Measurements from ENCODE around the gene EEF2K. TPM values are rescaled to one million over a fixed set of nuclear protein-coding genes. Genes with fewer than 3 reads are reported as not detected.

EEF2K gene
- polyA plus RNA-seq, 2 of the 4 experiments (the other 2 are of a cell fraction) = 8.2 to 9.4 TPM

GRCh38 chr16:22321340-22322001 lies 115.4 kb downstream of the EEF2K start:
- Histone ChIP-seq H3K4me3 (no peak overlapping the region), H3K9me3 (no peaks in the 10 kb centered on the region), H3K27ac (peak overlapping the region in 1 of 2 experiments; percentile 50; a peak in 3 of 6 replicates), H3K4me2 (no peak overlapping the region), H3K4me1 (no peaks in the 10 kb centered on the region)
- ChIA-PET CTCF (interaction anchor here (0.6 to 9.8 kb wide), 29 partner anchors 8 to 1547 kb away, joined by 3 to 160 read pairs (median 4); partner anchors contain the start of genes DNAH3, EEF2K, LDAF1 and POLR3E), POLR2A (no interaction called here)
- TF ChIP-seq MYC (IDR thresholded peaks at IDR 0.05; ENCODE audit: borderline replicate concordance, low read length) (peak; percentile 72; the same call in 1 of the 2 replicates), CEBPB (IDR thresholded peaks at IDR 0.05) (peak in 1 of 2 experiments; percentile 33; a peak in 1 of 4 replicates), RAD21 (conservative IDR thresholded peaks at IDR 0.05 in 1 of 2, IDR thresholded peaks at IDR 0.05 in 1 of 2) (peak; percentile 94 to 97), MAFK (IDR thresholded peaks at IDR 0.05; ENCODE audit: partially characterized antibody) (no peak), POLR2AphosphoS2 (conservative IDR thresholded peaks at IDR 0.05; ENCODE audit: low read length) (no peak), SMC3 (IDR thresholded peaks at IDR 0.05) (peak; percentile 88)
- TF ChIP-seq, protein P1, sequence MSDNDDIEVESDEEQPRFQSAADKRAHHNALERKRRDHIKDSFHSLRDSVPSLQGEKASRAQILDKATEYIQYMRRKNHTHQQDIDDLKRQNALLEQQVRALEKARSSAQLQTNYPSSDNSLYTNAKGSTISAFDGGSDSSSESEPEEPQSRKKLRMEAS (IDR thresholded peaks at IDR 0.05) = peak; percentile 66
- TF ChIP-seq, protein P2, sequence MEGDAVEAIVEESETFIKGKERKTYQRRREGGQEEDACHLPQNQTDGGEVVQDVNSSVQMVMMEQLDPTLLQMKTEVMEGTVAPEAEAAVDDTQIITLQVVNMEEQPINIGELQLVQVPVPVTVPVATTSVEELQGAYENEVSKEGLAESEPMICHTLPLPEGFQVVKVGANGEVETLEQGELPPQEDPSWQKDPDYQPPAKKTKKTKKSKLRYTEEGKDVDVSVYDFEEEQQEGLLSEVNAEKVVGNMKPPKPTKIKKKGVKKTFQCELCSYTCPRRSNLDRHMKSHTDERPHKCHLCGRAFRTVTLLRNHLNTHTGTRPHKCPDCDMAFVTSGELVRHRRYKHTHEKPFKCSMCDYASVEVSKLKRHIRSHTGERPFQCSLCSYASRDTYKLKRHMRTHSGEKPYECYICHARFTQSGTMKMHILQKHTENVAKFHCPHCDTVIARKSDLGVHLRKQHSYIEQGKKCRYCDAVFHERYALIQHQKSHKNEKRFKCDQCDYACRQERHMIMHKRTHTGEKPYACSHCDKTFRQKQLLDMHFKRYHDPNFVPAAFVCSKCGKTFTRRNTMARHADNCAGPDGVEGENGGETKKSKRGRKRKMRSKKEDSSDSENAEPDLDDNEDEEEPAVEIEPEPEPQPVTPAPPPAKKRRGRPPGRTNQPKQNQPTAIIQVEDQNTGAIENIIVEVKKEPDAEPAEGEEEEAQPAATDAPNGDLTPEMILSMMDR (IDR thresholded peaks at IDR 0.05) = peak; percentile 96
- FAIRE-seq (peak; percentile 83), DNase-seq (ENCODE audit: low read depth in 1 of 2, low spot score in 1 of 2) (peak; percentile 72 to 84), ATAC-seq (peak; percentile 61 to 81; a peak in 5 of 6 replicates)
- 39% methylated on average over 15 of the region's 16 CpGs for WGBS (ENCODE audit: missing lambda C conversion rate)

GRCh38 chr16:22322021-22322471 lies 116.0 kb downstream of the EEF2K start:
- WGBS (ENCODE audit: missing lambda C conversion rate) = 91% methylated on average over 9 of the region's 11 CpGs
- ChIA-PET CTCF (interaction anchor here (0.6 to 9.8 kb wide), 8 partner anchors 9 to 1547 kb away, joined by 3 to 160 read pairs (median 4); partner anchors contain the start of gene POLR3E), POLR2A (no interaction called here)
- TF ChIP-seq TP53 (CRISPR knock-in tag; IDR thresholded peaks at IDR 0.05) (no peak), POLR2AphosphoS2 (conservative IDR thresholded peaks at IDR 0.05; ENCODE audit: low read length) (no peak), RARB (CRISPR knock-in tag; IDR thresholded peaks at IDR 0.05) (no peak), EHF (CRISPR knock-in tag; IDR thresholded peaks at IDR 0.05) (no peak), HOXA7 (CRISPR knock-in tag; IDR thresholded peaks at IDR 0.05) (no peak), USF2 (IDR thresholded peaks at IDR 0.05) (no peak), ZC3H11A (IDR thresholded peaks at IDR 0.05) (no peak), BHLHE40 (IDR thresholded peaks at IDR 0.05; ENCODE audit: low read depth, low read length) (no peak), SMC3 (IDR thresholded peaks at IDR 0.05) (no peak)
- TF ChIP-seq, protein P3, sequence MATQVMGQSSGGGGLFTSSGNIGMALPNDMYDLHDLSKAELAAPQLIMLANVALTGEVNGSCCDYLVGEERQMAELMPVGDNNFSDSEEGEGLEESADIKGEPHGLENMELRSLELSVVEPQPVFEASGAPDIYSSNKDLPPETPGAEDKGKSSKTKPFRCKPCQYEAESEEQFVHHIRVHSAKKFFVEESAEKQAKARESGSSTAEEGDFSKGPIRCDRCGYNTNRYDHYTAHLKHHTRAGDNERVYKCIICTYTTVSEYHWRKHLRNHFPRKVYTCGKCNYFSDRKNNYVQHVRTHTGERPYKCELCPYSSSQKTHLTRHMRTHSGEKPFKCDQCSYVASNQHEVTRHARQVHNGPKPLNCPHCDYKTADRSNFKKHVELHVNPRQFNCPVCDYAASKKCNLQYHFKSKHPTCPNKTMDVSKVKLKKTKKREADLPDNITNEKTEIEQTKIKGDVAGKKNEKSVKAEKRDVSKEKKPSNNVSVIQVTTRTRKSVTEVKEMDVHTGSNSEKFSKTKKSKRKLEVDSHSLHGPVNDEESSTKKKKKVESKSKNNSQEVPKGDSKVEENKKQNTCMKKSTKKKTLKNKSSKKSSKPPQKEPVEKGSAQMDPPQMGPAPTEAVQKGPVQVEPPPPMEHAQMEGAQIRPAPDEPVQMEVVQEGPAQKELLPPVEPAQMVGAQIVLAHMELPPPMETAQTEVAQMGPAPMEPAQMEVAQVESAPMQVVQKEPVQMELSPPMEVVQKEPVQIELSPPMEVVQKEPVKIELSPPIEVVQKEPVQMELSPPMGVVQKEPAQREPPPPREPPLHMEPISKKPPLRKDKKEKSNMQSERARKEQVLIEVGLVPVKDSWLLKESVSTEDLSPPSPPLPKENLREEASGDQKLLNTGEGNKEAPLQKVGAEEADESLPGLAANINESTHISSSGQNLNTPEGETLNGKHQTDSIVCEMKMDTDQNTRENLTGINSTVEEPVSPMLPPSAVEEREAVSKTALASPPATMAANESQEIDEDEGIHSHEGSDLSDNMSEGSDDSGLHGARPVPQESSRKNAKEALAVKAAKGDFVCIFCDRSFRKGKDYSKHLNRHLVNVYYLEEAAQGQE (IDR thresholded peaks at IDR 0.05) = no peak
- TF ChIP-seq, protein P1 (IDR thresholded peaks at IDR 0.05) = no peak
- Histone ChIP-seq H3K4me3 (no peak overlapping the region), H3K27ac (no peak overlapping the region), H3K9me3 (no peaks in the 10 kb centered on the region), H3K4me2 (no peak overlapping the region), H3K4me1 (no peaks in the 10 kb centered on the region)
- ATAC-seq (no peak), DNase-seq (ENCODE audit: low read depth in 1 of 2, low spot score in 1 of 2) (no peak), FAIRE-seq (no peak)
